Left ventricle myocardium inferior (tissue), 1 donor: ENCODE results near the gene EEF2KMT. TPM values are rescaled to one million over a fixed set of nuclear protein-coding genes. Genes with fewer than 3 reads are reported as not detected.
"Not testable (repeated sequence)": the region's sequence is repeated elsewhere in the genome, so short reads cannot be mapped to it uniquely, and the experiment has no call there.

Experiments used
- DNase-seq: peaks from one replicate; pipeline ENCODE4 v3.0.0-alpha.2; 2020
- H3K27ac ChIP-seq: fragments of 200-600 bp; replicated peaks from 2 replicates; pipeline ENCODE4 v1.8.0; 2021
- H3K27me3 ChIP-seq: fragments of 200-600 bp; 2 replicates; pipeline ENCODE4 v1.8.0; 2021; ENCODE audit warnings: low read depth
- H3K36me3 ChIP-seq: fragments of 200-600 bp; 2 replicates; pipeline ENCODE4 v1.8.0; 2021
- H3K4me1 ChIP-seq: fragments of 200-600 bp; 2 replicates; pipeline ENCODE4 v1.8.0; 2021
- H3K4me3 ChIP-seq: fragments of 200-600 bp; 2 replicates; pipeline ENCODE4 v1.8.0; 2021; ENCODE audit warnings: mild to moderate bottlenecking, moderate library complexity
- H3K9me3 ChIP-seq: fragments of 200-600 bp; replicated peaks from 2 replicates; pipeline ENCODE4 v1.8.0; 2021
- CTCF ChIP-seq: fragments of 200-600 bp; IDR thresholded peaks from 2 replicates; pipeline ENCODE4 v1.8.0; 2021; ENCODE audit warnings: antibody characterized with exemption, mild to moderate bottlenecking, borderline replicate concordance
- intact Hi-C: fragments of 100-400 bp; cut with micrococcal nuclease; formaldehyde crosslinking; loops from one replicate; pipeline ENCODE4 v1.11.0; 2022
- total RNA-seq: library from RNA; stranded (reverse); fragmentation: NEBNext Ultra II Directional; extraction: Animal tissue kit (Norgen Biotek cat#: 25700); gene quantifications from one replicate; pipeline ENCODE4 v1.2.1, GENCODE V29; 2021
- donor health status: DM: no; HTN: yes; CAD: no; lungs with severe emphysema.

The EEF2KMT gene
- total RNA-seq, 1 donor from 2014 or later: 7.3 TPM

GRCh38 chr16:5089911-5090555 is 7.6 kb downstream of the EEF2KMT start:
- H3K27ac ChIP-seq, H3K4me1 ChIP-seq, intact Hi-C loops, H3K27me3 ChIP-seq, H3K4me3 ChIP-seq, H3K9me3 ChIP-seq, DNase-seq: not testable (repeated sequence)
- H3K36me3 ChIP-seq: peaks cover 23% of the 10 kb centered on the region

- H3K4me3 ChIP-seq, H3K4me1 ChIP-seq, H3K9me3 ChIP-seq, H3K27me3 ChIP-seq, DNase-seq, H3K27ac ChIP-seq, intact Hi-C loops: not testable (repeated sequence)
- H3K36me3 ChIP-seq: peaks cover 31% of the 10 kb centered on the region
These were observed 8.7 kb downstream of the EEF2KMT start for GRCh38 chr16:5088936-5089335.

- DNase-seq, intact Hi-C loops: not testable (repeated sequence)
These were observed 9.4 kb downstream of the EEF2KMT start for GRCh38 chr16:5088086-5088790.

GRCh38 chr16:5085716-5086115 is 11.9 kb downstream of the EEF2KMT start:
- H3K9me3 ChIP-seq, H3K27ac ChIP-seq, intact Hi-C loops, DNase-seq, H3K4me1 ChIP-seq, H3K27me3 ChIP-seq, H3K4me3 ChIP-seq: not testable (repeated sequence)
- peaks cover 52% of the 10 kb centered on the region for H3K36me3 ChIP-seq

More at GRCh38 chr16:5088086-5088790, 9.4 kb downstream of the EEF2KMT start:
- not testable (repeated sequence) for H3K4me1 ChIP-seq, H3K4me3 ChIP-seq, H3K9me3 ChIP-seq, H3K27ac ChIP-seq, H3K27me3 ChIP-seq
- peaks cover 37% of the 10 kb centered on the region for H3K36me3 ChIP-seq

- DNase-seq, H3K27me3 ChIP-seq, H3K4me1 ChIP-seq, H3K4me3 ChIP-seq, H3K9me3 ChIP-seq, intact Hi-C loops, H3K27ac ChIP-seq: not testable (repeated sequence)
- peaks cover 51% of the 10 kb centered on the region for H3K36me3 ChIP-seq
- peak; percentile 68 for TF ChIP-seq CTCF
These were observed 12.8 kb downstream of the EEF2KMT start for GRCh38 chr16:5084802-5085201.

GRCh38 chr16:5084099-5084731 is 13.4 kb downstream of the EEF2KMT start:
- H3K4me1 ChIP-seq, H3K27ac ChIP-seq, intact Hi-C loops, H3K4me3 ChIP-seq, H3K27me3 ChIP-seq, DNase-seq, H3K9me3 ChIP-seq: not testable (repeated sequence)
- H3K36me3 ChIP-seq: peaks cover 51% of the 10 kb centered on the region

GRCh38 chr16:5083646-5084045 is 13.9 kb downstream of the EEF2KMT start:
- intact Hi-C loops, H3K27ac ChIP-seq, H3K9me3 ChIP-seq, H3K27me3 ChIP-seq, DNase-seq, H3K4me1 ChIP-seq, H3K4me3 ChIP-seq: not testable (repeated sequence)
- peaks cover 56% of the 10 kb centered on the region for H3K36me3 ChIP-seq

GRCh38 chr16:5080996-5081395 is 16.6 kb downstream of the EEF2KMT start:
- H3K9me3 ChIP-seq, H3K4me1 ChIP-seq, intact Hi-C loops, DNase-seq, H3K27ac ChIP-seq, H3K4me3 ChIP-seq, H3K27me3 ChIP-seq: not testable (repeated sequence)
- peaks cover 74% of the 10 kb centered on the region for H3K36me3 ChIP-seq

- H3K27me3 ChIP-seq: not testable (repeated sequence)
These were observed 17.1 kb downstream of the EEF2KMT start for GRCh38 chr16:5080461-5080860.

More at GRCh38 chr16:5080461-5080860, 17.1 kb downstream of the EEF2KMT start:
- peaks cover 76% of the 10 kb centered on the region for H3K36me3 ChIP-seq
- DNase-seq, H3K4me3 ChIP-seq, intact Hi-C loops, H3K27ac ChIP-seq, H3K4me1 ChIP-seq, H3K9me3 ChIP-seq: not testable (repeated sequence)
